ENCODE measurements around the gene GYPE. TPM values are rescaled to one million over a fixed set of nuclear protein-coding genes. Genes with fewer than 3 reads are reported as not detected.
"Not testable (repeated sequence)": the region's sequence is repeated elsewhere in the genome, so short reads cannot be mapped to it uniquely, and the experiment has no call there.

Gene GYPE
- total RNA-seq, result 0.63 TPM
- 0.60 TPM for polyA plus RNA-seq (ENCODE audit: insufficient read depth, low read depth, low replicate concordance)
- long read RNA-seq, donor 1, result 0 reads
- long read RNA-seq, donor 2, partial matches to known transcripts, result 0 of 1 reads
- long read RNA-seq, donor 2, other reads (novel, unspliced or antisense), result 0 of 1 reads
- long read RNA-seq, donor 3, result 0 reads
- long read RNA-seq, donor 4, result 0 reads
- long read RNA-seq, donor 5, result 0 reads
- long read RNA-seq, donor 6, result 0 reads
- long read RNA-seq, donor 7, partial matches to known transcripts, result 0 of 1 reads
- long read RNA-seq, donor 7, other reads (novel, unspliced or antisense), result 1 of 1 reads
- long read RNA-seq, donor 8, partial matches to known transcripts, result 0 of 1 reads
- long read RNA-seq, donor 8, other reads (novel, unspliced or antisense), result 0 of 1 reads
- long read RNA-seq, donor 9, result 0 reads
- long read RNA-seq, donor 10, result 0 reads

DNA sequence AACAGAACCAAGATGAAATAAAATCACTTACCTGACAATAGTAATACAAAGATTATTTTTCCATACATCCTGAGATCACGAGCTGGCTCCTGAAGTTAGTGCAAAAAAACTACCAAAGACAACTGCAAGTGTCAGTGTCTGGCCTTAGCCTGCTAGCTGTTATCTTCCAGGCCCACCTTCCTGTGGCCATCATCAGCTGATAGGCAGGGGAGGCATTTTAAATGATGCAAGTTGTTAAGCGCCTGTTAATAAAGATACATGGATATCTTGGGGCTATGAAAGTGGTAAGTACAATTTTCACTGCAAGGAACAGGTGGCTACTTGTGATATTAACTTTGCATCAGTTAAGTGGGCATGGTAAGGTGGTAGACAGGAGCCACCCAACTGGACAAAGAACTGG is at the start of gene GYPE:
Gene GYPE, minus strand, starts transcription at position 120 of the 400 bp plus-strand sequence. Its CDS starts 52 bp downstream, at position 68.
- H3K4me1 ChIP-seq (ENCODE audit: control insufficient read depth in 2 of 3, insufficient read depth in 2 of 3, low read depth in 1 of 3, low read length in 3 of 3); DNase-seq; FAIRE-seq; H3K36me3 ChIP-seq (ENCODE audit: control insufficient read depth in 2 of 3, insufficient read depth in 3 of 3, low read length in 3 of 3); H3K27me3 ChIP-seq (ENCODE audit: control insufficient read depth, insufficient read depth, low read length); H3K4me3 ChIP-seq (ENCODE audit: low read length in 3 of 3); intact Hi-C loops (cut with DNase I); H3K27ac ChIP-seq (ENCODE audit: low read depth in 2 of 2, low read length in 2 of 2); H3K9me3 ChIP-seq (ENCODE audit: control insufficient read depth in 2 of 3, insufficient read depth in 1 of 3, low read length in 3 of 3); H3K9ac ChIP-seq (ENCODE audit: low read length in 3 of 3): not testable (repeated sequence)

DNA sequence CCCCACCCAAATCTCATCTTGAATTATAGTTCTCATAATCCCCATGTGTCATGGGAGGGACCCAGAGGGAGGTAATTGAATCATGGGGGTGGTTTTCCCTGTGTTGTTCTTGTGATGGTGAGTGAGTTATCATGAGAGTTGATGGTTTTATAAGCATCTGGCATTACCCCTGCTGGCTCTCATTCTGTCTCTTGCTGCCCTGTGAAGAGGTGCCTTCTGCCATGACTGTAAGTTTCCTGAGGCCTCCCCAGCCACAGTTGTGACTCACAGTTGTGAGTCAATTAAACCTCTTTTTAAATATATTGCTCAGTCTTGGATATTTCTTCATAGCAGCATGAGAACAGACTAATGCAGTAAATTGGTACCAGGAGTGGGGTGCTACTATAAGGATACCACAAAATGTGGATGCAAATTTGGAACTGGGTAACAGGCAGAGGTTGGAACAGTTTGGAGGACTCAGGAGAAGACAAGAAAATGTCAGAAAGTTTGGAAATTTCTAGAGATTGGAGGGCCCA is 46.2 kb upstream of the GYPE start:
- intact Hi-C loops (cut with DNase I); H3K27ac ChIP-seq (ENCODE audit: low read depth in 2 of 2, low read length in 2 of 2); H3K4me1 ChIP-seq (ENCODE audit: control insufficient read depth in 2 of 3, insufficient read depth in 2 of 3, low read depth in 1 of 3, low read length in 3 of 3); H3K9ac ChIP-seq (ENCODE audit: low read length in 3 of 3); FAIRE-seq; DNase-seq; H3K27me3 ChIP-seq (ENCODE audit: control insufficient read depth, insufficient read depth, low read length); H3K9me3 ChIP-seq (ENCODE audit: control insufficient read depth in 2 of 3, insufficient read depth in 1 of 3, low read length in 3 of 3); H3K4me3 ChIP-seq (ENCODE audit: low read length in 3 of 3); H3K36me3 ChIP-seq (ENCODE audit: control insufficient read depth in 2 of 3, insufficient read depth in 3 of 3, low read length in 3 of 3): not testable (repeated sequence)

DNA sequence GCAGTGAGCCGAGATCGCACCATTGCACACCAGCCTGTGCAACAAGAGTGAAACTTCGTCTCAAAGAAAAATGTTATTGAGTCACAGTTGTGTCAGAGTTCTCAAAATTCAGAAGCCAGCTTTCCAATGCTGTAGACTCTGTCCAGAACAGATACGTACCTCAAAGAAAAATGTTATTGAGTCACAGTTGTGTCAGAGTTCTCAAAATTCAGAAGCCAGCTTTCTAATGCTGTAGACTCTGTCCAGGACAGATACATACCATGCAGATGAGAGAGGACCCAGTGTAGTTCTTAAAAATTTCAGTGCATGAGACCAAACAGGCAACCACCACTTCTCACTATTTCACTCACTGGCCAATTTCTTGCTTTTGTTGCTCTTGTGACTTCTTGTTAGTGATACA is 45.6 kb upstream of the GYPE start:
- H3K27ac ChIP-seq (ENCODE audit: low read depth in 2 of 2, low read length in 2 of 2); H3K4me1 ChIP-seq (ENCODE audit: control insufficient read depth in 2 of 3, insufficient read depth in 2 of 3, low read depth in 1 of 3, low read length in 3 of 3); H3K4me3 ChIP-seq (ENCODE audit: low read length in 3 of 3); H3K9ac ChIP-seq (ENCODE audit: low read length in 3 of 3); FAIRE-seq; H3K36me3 ChIP-seq (ENCODE audit: control insufficient read depth in 2 of 3, insufficient read depth in 3 of 3, low read length in 3 of 3); H3K9me3 ChIP-seq (ENCODE audit: control insufficient read depth in 2 of 3, insufficient read depth in 1 of 3, low read length in 3 of 3); intact Hi-C loops (cut with DNase I); H3K27me3 ChIP-seq (ENCODE audit: control insufficient read depth, insufficient read depth, low read length); DNase-seq: not testable (repeated sequence)

DNA sequence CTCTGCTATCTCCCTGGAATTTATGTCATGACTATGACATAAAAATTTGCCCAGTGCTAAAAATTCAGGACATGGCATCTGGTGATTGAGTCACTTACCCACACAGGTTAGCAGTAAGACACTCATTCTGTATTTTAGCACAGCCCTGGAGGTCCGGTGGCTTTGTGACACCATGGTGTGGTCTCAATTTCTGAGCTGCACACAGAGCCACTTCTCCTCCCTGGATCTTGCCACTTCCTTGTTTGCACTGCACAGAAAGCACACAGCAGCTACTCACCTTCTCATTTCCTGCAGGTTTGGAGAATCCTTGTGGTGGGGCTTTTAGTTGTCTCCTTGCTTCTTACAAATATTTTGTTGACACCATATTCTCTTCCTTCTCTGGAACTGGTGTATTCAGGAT is 44.8 kb upstream of the GYPE start:
- H3K36me3 ChIP-seq (ENCODE audit: control insufficient read depth in 2 of 3, insufficient read depth in 3 of 3, low read length in 3 of 3); H3K27me3 ChIP-seq (ENCODE audit: control insufficient read depth, insufficient read depth, low read length); H3K4me3 ChIP-seq (ENCODE audit: low read length in 3 of 3); DNase-seq; H3K4me1 ChIP-seq (ENCODE audit: control insufficient read depth in 2 of 3, insufficient read depth in 2 of 3, low read depth in 1 of 3, low read length in 3 of 3); intact Hi-C loops (cut with DNase I); H3K9ac ChIP-seq (ENCODE audit: low read length in 3 of 3); H3K27ac ChIP-seq (ENCODE audit: low read depth in 2 of 2, low read length in 2 of 2); H3K9me3 ChIP-seq (ENCODE audit: control insufficient read depth in 2 of 3, insufficient read depth in 1 of 3, low read length in 3 of 3); FAIRE-seq: not testable (repeated sequence)

DNA sequence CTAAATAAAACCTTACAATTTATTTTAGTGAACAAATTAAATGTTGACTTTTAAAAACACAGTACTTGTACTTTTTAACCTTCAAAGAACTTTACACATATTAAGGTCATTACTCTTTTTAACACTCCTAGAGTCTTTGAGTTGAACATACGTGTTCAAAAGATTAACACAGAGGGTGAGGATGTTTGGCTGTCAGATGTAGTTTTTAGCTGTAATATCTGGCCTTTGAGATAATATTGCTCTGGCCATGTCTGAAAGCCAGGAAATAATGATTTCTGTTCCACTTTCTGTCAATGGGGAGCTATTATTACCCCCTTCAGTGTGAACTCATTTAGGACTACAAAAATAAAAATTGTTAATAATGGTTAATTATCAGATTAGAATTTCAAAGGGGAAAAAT is 42.1 kb upstream of the GYPE start:
- H3K36me3 ChIP-seq (ENCODE audit: control insufficient read depth in 2 of 3, insufficient read depth in 3 of 3, low read length in 3 of 3); H3K27me3 ChIP-seq (ENCODE audit: control insufficient read depth, insufficient read depth, low read length); H3K4me3 ChIP-seq (ENCODE audit: low read length in 3 of 3); H3K9me3 ChIP-seq (ENCODE audit: control insufficient read depth in 2 of 3, insufficient read depth in 1 of 3, low read length in 3 of 3); FAIRE-seq; H3K4me1 ChIP-seq (ENCODE audit: control insufficient read depth in 2 of 3, insufficient read depth in 2 of 3, low read depth in 1 of 3, low read length in 3 of 3); H3K27ac ChIP-seq (ENCODE audit: low read depth in 2 of 2, low read length in 2 of 2); H3K9ac ChIP-seq (ENCODE audit: low read length in 3 of 3); DNase-seq; intact Hi-C loops (cut with DNase I): not testable (repeated sequence)

DNA sequence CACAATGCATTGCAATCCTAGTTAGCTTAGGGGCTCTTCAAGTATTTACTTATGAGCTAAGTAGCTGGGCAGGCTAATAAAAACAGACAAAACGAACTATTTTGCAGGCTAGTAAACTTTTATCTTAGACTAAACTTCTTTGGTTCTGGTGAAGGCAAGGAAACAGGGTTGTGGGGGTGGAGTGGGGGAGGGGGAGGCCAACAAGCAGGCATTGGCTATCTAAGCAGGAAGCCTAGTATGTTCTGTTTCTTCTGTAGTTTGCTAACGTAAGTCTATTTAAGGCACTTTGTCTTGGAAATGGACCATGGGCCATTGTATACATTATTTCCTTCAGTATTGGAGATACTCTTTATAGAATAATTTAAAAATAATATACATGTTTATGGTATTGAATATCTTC is 35.3 kb upstream of the GYPE start:
- intact Hi-C loops (cut with DNase I); FAIRE-seq: not testable (repeated sequence)

More for the DNA sequence above, 35.3 kb upstream of the GYPE start:
- not testable (repeated sequence) for H3K27me3 ChIP-seq (ENCODE audit: control insufficient read depth, insufficient read depth, low read length); H3K4me3 ChIP-seq (ENCODE audit: low read length in 3 of 3); H3K27ac ChIP-seq (ENCODE audit: low read depth in 2 of 2, low read length in 2 of 2); H3K4me1 ChIP-seq (ENCODE audit: control insufficient read depth in 2 of 3, insufficient read depth in 2 of 3, low read depth in 1 of 3, low read length in 3 of 3); H3K36me3 ChIP-seq (ENCODE audit: control insufficient read depth in 2 of 3, insufficient read depth in 3 of 3, low read length in 3 of 3); H3K9ac ChIP-seq (ENCODE audit: low read length in 3 of 3); DNase-seq; H3K9me3 ChIP-seq (ENCODE audit: control insufficient read depth in 2 of 3, insufficient read depth in 1 of 3, low read length in 3 of 3)
